WTC11 (cell line): ENCODE results near the gene CDH18. TPM values are rescaled to one million over a fixed set of nuclear protein-coding genes. Genes with fewer than 3 reads are reported as not detected.

Experiments
- ATAC-seq: fragments of 200-7000 bp; cut with Tn5 transposase; 2 replicates; pipeline ENCODE4 v1.10.0; 2021; ENCODE audit warnings: mild to moderate bottlenecking, moderate library complexity
- CTCF ChIA-PET: fragments of 300-600 bp; sonication (Branson Sonifier 250); formaldehyde crosslinking; loops from one replicate; lab custom pipeline; 2021; ENCODE audit warnings: antibody characterized with exemption; lab: Charles Lee
- POLR2A ChIA-PET: fragments of 350-600 bp; sonication (Branson Sonifier 250); formaldehyde crosslinking; loops from one replicate; lab custom pipeline; 2021; ENCODE audit warnings: antibody characterized with exemption; lab: Charles Lee
- DNase-seq: peaks from one replicate; pipeline ENCODE4 v3.0.0; 2021; ENCODE audit warnings: low spot score
- H3K27ac Mint-ChIP-seq: 2 replicates; pipeline ENCODE4 v1.8.0; 2021; ENCODE audit warnings: mixed read lengths
- H3K27me3 Mint-ChIP-seq: 2 replicates; pipeline ENCODE4 v1.8.0; 2021; ENCODE audit warnings: low read depth, mild to moderate bottlenecking, moderate library complexity, mixed read lengths
- H3K36me3 Mint-ChIP-seq: 2 replicates; pipeline ENCODE4 v1.8.0; 2021; ENCODE audit warnings: mixed read lengths
- H3K4me1 Mint-ChIP-seq: 2 replicates; pipeline ENCODE4 v1.8.0; 2022; ENCODE audit warnings: mixed read lengths
- H3K4me3 Mint-ChIP-seq: 2 replicates; pipeline ENCODE4 v1.8.0; 2021; ENCODE audit warnings: mild to moderate bottlenecking, moderate library complexity, mixed read lengths
- H3K9me3 Mint-ChIP-seq: 2 replicates; pipeline ENCODE4 v1.8.0; 2021; ENCODE audit warnings: mixed read lengths
- AR ChIP-seq: fragments of 250-450 bp; sonication (Bioruptor Pico); IDR thresholded peaks from 2 replicates; pipeline ENCODE4 v1.9.0; 2021; ENCODE audit warnings: mild to moderate bottlenecking
- ATF6 ChIP-seq: sonication (generic); formaldehyde crosslinking; IDR thresholded peaks from 2 replicates; pipeline ENCODE4 v1.8.1; 2023; ENCODE audit warnings: mild to moderate bottlenecking, missing genetic modification reagents
- CDX4 ChIP-seq: fragments of 250-450 bp; sonication (Bioruptor Pico); IDR thresholded peaks from 2 replicates; pipeline ENCODE4 v1.9.0; 2021; ENCODE audit warnings: moderate library complexity, mild to moderate bottlenecking, inconsistent platforms, borderline replicate concordance
- ERG ChIP-seq: fragments of 250-450 bp; sonication (Bioruptor Pico); IDR thresholded peaks from 2 replicates; pipeline ENCODE4 v1.8.0; 2021; ENCODE audit warnings: mild to moderate bottlenecking
- GTF2I ChIP-seq: fragments of 250-450 bp; sonication (Bioruptor Pico); conservative IDR thresholded peaks from 2 replicates; pipeline ENCODE4 v1.4.0; 2021; ENCODE audit warnings: mild to moderate bottlenecking
- HMGA2 ChIP-seq: fragments of 250-450 bp; sonication (Bioruptor Pico); IDR thresholded peaks from 2 replicates; pipeline ENCODE4 v1.4.0; 2021; ENCODE audit warnings: mild to moderate bottlenecking, moderate library complexity
- IRF2 ChIP-seq: sonication (generic); formaldehyde crosslinking; IDR thresholded peaks from 2 replicates; pipeline ENCODE4 v1.8.0; 2022; ENCODE audit warnings: low read depth, missing genetic modification reagents, borderline replicate concordance
- JUN ChIP-seq: sonication (generic); formaldehyde crosslinking; IDR thresholded peaks from 2 replicates; pipeline ENCODE4 v1.8.0; 2023; ENCODE audit warnings: mild to moderate bottlenecking, missing genetic modification reagents
- MXD4 ChIP-seq: fragments of 250-450 bp; sonication (Bioruptor Pico); IDR thresholded peaks from 2 replicates; pipeline ENCODE4 v1.8.0; 2021; ENCODE audit warnings: mild to moderate bottlenecking, moderate library complexity, borderline replicate concordance
- MYBL2 ChIP-seq: sonication (generic); formaldehyde crosslinking; IDR thresholded peaks from 2 replicates; pipeline ENCODE4 v1.8.1; 2023; ENCODE audit warnings: mild to moderate bottlenecking, moderate library complexity, missing genetic modification reagents
- NR3C1 ChIP-seq: sonication (generic); formaldehyde crosslinking; conservative IDR thresholded peaks from 2 replicates; pipeline ENCODE4 v1.8.1; 2023; ENCODE audit warnings: low read depth, mild to moderate bottlenecking, missing genetic modification reagents
- OVOL2 ChIP-seq: fragments of 250-450 bp; sonication (Bioruptor Pico); IDR thresholded peaks from 2 replicates; pipeline ENCODE4 v1.9.0; 2021; ENCODE audit warnings: mild to moderate bottlenecking, borderline replicate concordance
- SOX15 ChIP-seq: fragments of 250-450 bp; sonication (Bioruptor Pico); IDR thresholded peaks from 2 replicates; pipeline ENCODE4 v1.9.0; 2021; ENCODE audit warnings: mild to moderate bottlenecking
- STAT6 ChIP-seq: sonication (generic); formaldehyde crosslinking; conservative IDR thresholded peaks from 2 replicates; pipeline ENCODE4 v1.8.1; 2023; ENCODE audit warnings: mild to moderate bottlenecking, low read depth, missing genetic modification reagents, moderate library complexity
- TP53 ChIP-seq: sonication (generic); formaldehyde crosslinking; IDR thresholded peaks from 2 replicates; pipeline ENCODE4 v1.8.1; 2023; ENCODE audit warnings: mild to moderate bottlenecking, missing genetic modification reagents
- ZBTB21 ChIP-seq: sonication (generic); formaldehyde crosslinking; IDR thresholded peaks from 2 replicates; pipeline ENCODE4 v1.8.1; 2023; ENCODE audit warnings: mild to moderate bottlenecking, missing genetic modification reagents, borderline replicate concordance
- ZBTB43 ChIP-seq: sonication (generic); formaldehyde crosslinking; IDR thresholded peaks from 2 replicates; pipeline ENCODE4 v1.8.1; 2023; ENCODE audit warnings: mild to moderate bottlenecking, missing genetic modification reagents
- ZNF138 ChIP-seq: sonication (generic); formaldehyde crosslinking; conservative IDR thresholded peaks from 2 replicates; pipeline ENCODE4 v1.8.1; 2022; ENCODE audit warnings: mild to moderate bottlenecking, moderate library complexity, missing genetic modification reagents
- ZNF263 ChIP-seq: sonication (generic); formaldehyde crosslinking; IDR thresholded peaks from 2 replicates; pipeline ENCODE4 v1.8.1; 2022; ENCODE audit warnings: low read depth, mild to moderate bottlenecking, moderate library complexity, missing genetic modification reagents
- ZNF396 ChIP-seq: fragments of 250-450 bp; sonication (Bioruptor Pico); IDR thresholded peaks from 2 replicates; pipeline ENCODE4 v1.8.0; 2021; ENCODE audit warnings: mild to moderate bottlenecking, moderate library complexity, borderline replicate concordance
- ZNF425 ChIP-seq: fragments of 250-450 bp; sonication (Bioruptor Pico); conservative IDR thresholded peaks from 2 replicates; pipeline ENCODE4 v1.9.0; 2021; ENCODE audit warnings: mild to moderate bottlenecking
- total RNA-seq: library from RNA; stranded (reverse); gene quantifications from 3 replicates; pipeline ENCODE4 v1.2.3, GENCODE V29; 2021

Gene CDH18
- total RNA-seq, 1 experiment from 2014 or later: 0.24 TPM

- TF ChIP-seq SOX15: no peak
- TF ChIP-seq ZNF396 (CRISPR knock-in tag): no peak
- TF ChIP-seq IRF2: no peak
- no peak for TF ChIP-seq ZBTB43 (CRISPR knock-in tag)
- no peak for TF ChIP-seq JUN
- TF ChIP-seq CDX4: no peak
- no peak for TF ChIP-seq STAT6 (CRISPR knock-in tag)
- no peak for TF ChIP-seq ERG (CRISPR knock-in tag)
- no peak for TF ChIP-seq OVOL2 (CRISPR knock-in tag)
Measured at GRCh38 chr5:19880458-19880857, 107.5 kb downstream of the CDH18 start (continued).

GRCh38 chr5:19874811-19875210, 113.2 kb downstream of the CDH18 start:
- ChIA-PET CTCF (no interaction called here), POLR2A (no interaction called here)
- Mint-ChIP-seq H3K27me3 (peaks cover 11% of the 10 kb centered on the region), H3K36me3 (peaks cover 13% of the 10 kb centered on the region), H3K4me3 (no peak overlapping the region), H3K4me1 (peaks cover 11% of the 10 kb centered on the region), H3K27ac (no peak overlapping the region), H3K9me3 (peaks cover 16% of the 10 kb centered on the region)
- no peak for ATAC-seq
- no peak for DNase-seq
- no peak for TF ChIP-seq NR3C1
- no peak for TF ChIP-seq OVOL2 (CRISPR knock-in tag)
- TF ChIP-seq TP53 (CRISPR knock-in tag): no peak
- no peak for TF ChIP-seq MXD4 (CRISPR knock-in tag)
- no peak for TF ChIP-seq ZBTB21 (CRISPR knock-in tag)
- no peak for TF ChIP-seq HMGA2 (CRISPR knock-in tag)
- no peak for TF ChIP-seq ZNF138
- no peak for TF ChIP-seq MYBL2
- TF ChIP-seq ZNF263 (CRISPR knock-in tag): no peak
- TF ChIP-seq ZNF425 (CRISPR knock-in tag): no peak
- TF ChIP-seq AR (CRISPR knock-in tag): no peak
- no peak for TF ChIP-seq ATF6 (CRISPR knock-in tag)
- TF ChIP-seq GTF2I: no peak
- TF ChIP-seq STAT6 (CRISPR knock-in tag): no peak
